Endometrial microvascular endothelial cells (primary cell): Measurements from ENCODE around the gene FTSJ1. TPM values are rescaled to one million over a fixed set of nuclear protein-coding genes. Genes with fewer than 3 reads are reported as not detected.
"Not testable (repeated sequence)": the region's sequence is repeated elsewhere in the genome, so short reads cannot be mapped to it uniquely, and the experiment has no call there.

Experiments used
- in situ Hi-C: cut with HindIII; loops from 2 replicates; pipeline ENCODE4 v1.10.0; 2017; ENCODE audit warnings: low sequenced_read_pairs, low pct_unique_long_range_greater_than_20kb; ENCODE audit errors: inconsistent ontology term
- total RNA-seq: library from RNA; depleted of rRNA; stranded (reverse); fragments of >200 nt; gene quantifications from one replicate; pipeline ENCODE4 v1.2.3, GENCODE V29; 2015; ENCODE audit errors: inconsistent ontology term

FTSJ1 gene
- total RNA-seq, 1 donor from 2014 or later, result 93.7 TPM

GRCh38 chrX:48515842-48516241, 39.8 kb downstream of the FTSJ1 start:
- in situ Hi-C loops, result no loop called here

GRCh38 chrX:48516285-48516684, 40.3 kb downstream of the FTSJ1 start:
- in situ Hi-C loops, result no loop called here

- in situ Hi-C loops, result no loop called here
Observed at GRCh38 chrX:48516987-48517386, 41.0 kb downstream of the FTSJ1 start.

GRCh38 chrX:48519481-48519880, 43.5 kb downstream of the FTSJ1 start:
- in situ Hi-C loops, result not testable (repeated sequence)

- in situ Hi-C loops, result no loop called here
Observed at GRCh38 chrX:48520455-48520854, 44.5 kb downstream of the FTSJ1 start.

GRCh38 chrX:48520976-48521352, 45.0 kb downstream of the FTSJ1 start:
- in situ Hi-C loops, result no loop called here

GRCh38 chrX:48521353-48522243, 45.6 kb downstream of the FTSJ1 start, which contains the start of gene EBP:
TSS of gene EBP (plus strand) at chrX:48521808. CDS start at chrX:48523772, 1,964 bp downstream.
- in situ Hi-C loops, result no loop called here

- in situ Hi-C loops, result no loop called here
Observed at GRCh38 chrX:48522291-48522690, 46.3 kb downstream of the FTSJ1 start.

GRCh38 chrX:48523682-48524081, 47.7 kb downstream of the FTSJ1 start:
- in situ Hi-C loops, result no loop called here

GRCh38 chrX:48525853-48526252, 49.9 kb downstream of the FTSJ1 start:
- in situ Hi-C loops, result not testable (repeated sequence)

- in situ Hi-C loops, result no loop called here
Observed at GRCh38 chrX:48530736-48531135, 54.7 kb downstream of the FTSJ1 start.

- in situ Hi-C loops, result no loop called here
Observed at GRCh38 chrX:48531358-48531959, 55.5 kb downstream of the FTSJ1 start.

GRCh38 chrX:48532161-48532560, 56.2 kb downstream of the FTSJ1 start:
- in situ Hi-C loops, result no loop called here

GRCh38 chrX:48533165-48533564, 57.2 kb downstream of the FTSJ1 start:
- in situ Hi-C loops, result no loop called here

Other genes with a start within 250 kb of the FTSJ1 start
- gene SSX1, start 220.8 kb upstream of the FTSJ1 start, total RNA-seq, result not detected
- gene SSX3, start 119.5 kb upstream of the FTSJ1 start, total RNA-seq, result not detected
- not detected for gene SSX4, start 92.7 kb upstream of the FTSJ1 start, total RNA-seq
- gene SSX4B, start 64.2 kb upstream of the FTSJ1 start, total RNA-seq, result not detected
- 39.5 TPM for gene SLC38A5, start 5.9 kb upstream of the FTSJ1 start, total RNA-seq
- gene PORCN, start 32.8 kb downstream of the FTSJ1 start, total RNA-seq, result 17.7 TPM
- gene EBP, start 45.6 kb downstream of the FTSJ1 start, total RNA-seq, result 61.0 TPM
- gene TBC1D25, start 63.5 kb downstream of the FTSJ1 start, total RNA-seq, result 16.3 TPM
- 339 TPM for gene RBM3, start 98.3 kb downstream of the FTSJ1 start, total RNA-seq
- gene WDR13, start 121.3 kb downstream of the FTSJ1 start, total RNA-seq, result 120 TPM
- gene WAS, start 207.6 kb downstream of the FTSJ1 start, total RNA-seq, result not detected
- 25.3 TPM for gene SUV39H1, start 220.5 kb downstream of the FTSJ1 start, total RNA-seq